Activated CD4-positive, alpha-beta memory T cell treated with anti-CD3 and anti-CD28 coated beads for 36 hours (primary cell): Measurements from ENCODE around the gene TSHZ2. TPM values are rescaled to one million over a fixed set of nuclear protein-coding genes. Genes with fewer than 3 reads are reported as not detected.

ENCODE experiments used
- CTCF ChIA-PET: fragments of 350-600 bp; sonication (Branson Sonifier 250); formaldehyde crosslinking; loops from one replicate; lab custom pipeline; 2021; ENCODE audit warnings: antibody characterized with exemption, inconsistent platforms; lab: Charles Lee
- POLR2A ChIA-PET: fragments of 350-600 bp; sonication (Branson Sonifier 250); formaldehyde crosslinking; loops from one replicate; lab custom pipeline; 2021; ENCODE audit warnings: antibody characterized with exemption; lab: Charles Lee
- DNase-seq: peaks from one replicate; pipeline ENCODE4 v3.0.0-alpha.2; 2020
- H3K27ac Mint-ChIP-seq: one replicate; pipeline ENCODE4 v1.8.0; 2021; ENCODE audit warnings: mixed read lengths
- H3K27me3 Mint-ChIP-seq: one replicate; pipeline ENCODE4 v1.8.0; 2021; ENCODE audit warnings: mixed read lengths
- H3K36me3 Mint-ChIP-seq: one replicate; pipeline ENCODE4 v1.8.0; 2021; ENCODE audit warnings: mixed read lengths
- H3K4me1 Mint-ChIP-seq: one replicate; pipeline ENCODE4 v1.8.0; 2021; ENCODE audit warnings: low read depth, mixed read lengths
- H3K4me3 Mint-ChIP-seq: one replicate; pipeline ENCODE4 v1.8.0; 2021; ENCODE audit warnings: mild to moderate bottlenecking, mixed read lengths
- H3K9me3 Mint-ChIP-seq: one replicate; pipeline ENCODE4 v1.8.0; 2021; ENCODE audit warnings: mixed read lengths
- intact Hi-C: fragments of 100-400 bp; cut with micrococcal nuclease; formaldehyde crosslinking; loops from one replicate; pipeline ENCODE4 v1.15.1; 2023
- total RNA-seq, 2 experiments: library from RNA; stranded (reverse); gene quantifications; one replicate each; pipeline ENCODE4 v1.2.3, GENCODE V29; 2021

Gene TSHZ2
- total RNA-seq, 2 experiments from 2014 or later, result 28.9 to 36.0 TPM

GRCh38 chr20:53487461-53488200 lies 515.5 kb downstream of the TSHZ2 start:
- no peak overlapping the region for H3K27ac Mint-ChIP-seq
- H3K4me3 Mint-ChIP-seq, result no peak overlapping the region
- H3K9me3 Mint-ChIP-seq, result peaks cover 4% of the 10 kb centered on the region
- H3K36me3 Mint-ChIP-seq, result peaks cover 2% of the 10 kb centered on the region
- intact Hi-C loops, result no loop called here
- ChIA-PET CTCF (no interaction called here), POLR2A (no interaction called here)
- H3K4me1 Mint-ChIP-seq, result peaks cover 23% of the 10 kb centered on the region
- no peaks in the 10 kb centered on the region for H3K27me3 Mint-ChIP-seq
- no peak for DNase-seq

GRCh38 chr20:53488775-53489272 lies 516.7 kb downstream of the TSHZ2 start:
- no peak overlapping the region for H3K4me3 Mint-ChIP-seq
- H3K27me3 Mint-ChIP-seq, result no peaks in the 10 kb centered on the region
- H3K36me3 Mint-ChIP-seq, result peaks cover 2% of the 10 kb centered on the region
- DNase-seq, result no peak
- ChIA-PET POLR2A (no interaction called here), CTCF (no interaction called here)
- intact Hi-C loops, result no loop called here
- H3K27ac Mint-ChIP-seq, result no peak overlapping the region
- H3K9me3 Mint-ChIP-seq, result peaks cover 2% of the 10 kb centered on the region
- H3K4me1 Mint-ChIP-seq, result peaks cover 23% of the 10 kb centered on the region

- H3K9me3 Mint-ChIP-seq, result no peaks in the 10 kb centered on the region
- no peak overlapping the region for H3K27ac Mint-ChIP-seq
- H3K36me3 Mint-ChIP-seq, result peaks cover 2% of the 10 kb centered on the region
- no peak overlapping the region for H3K4me3 Mint-ChIP-seq
- ChIA-PET CTCF (no interaction called here), POLR2A (no interaction called here)
- intact Hi-C loops, result no loop called here
- no peaks in the 10 kb centered on the region for H3K27me3 Mint-ChIP-seq
- no peak for DNase-seq
- H3K4me1 Mint-ChIP-seq, result peaks cover 23% of the 10 kb centered on the region
These were observed 517.4 kb downstream of the TSHZ2 start for GRCh38 chr20:53489528-53489927.

- CTCF ChIA-PET, result interaction anchor here (1.5 kb wide), 1 partner anchor 57 kb away, joined by 5 read pairs; no protein-coding TSS in a partner anchor
- DNase-seq, result no peak
- Mint-ChIP-seq H3K4me3 (no peak overlapping the region), H3K36me3 (peaks cover 2% of the 10 kb centered on the region), H3K27ac (no peak overlapping the region), H3K27me3 (peaks cover under 1% of the 10 kb centered on the region), H3K9me3 (no peaks in the 10 kb centered on the region), H3K4me1 (peaks cover 23% of the 10 kb centered on the region)
- intact Hi-C loops, result no loop called here
- POLR2A ChIA-PET, result no interaction called here
These were observed 518.5 kb downstream of the TSHZ2 start for GRCh38 chr20:53490620-53491019.

GRCh38 chr20:53491462-53491861 lies 519.3 kb downstream of the TSHZ2 start:
- POLR2A ChIA-PET, result no interaction called here
- intact Hi-C loops, result no loop called here
- Mint-ChIP-seq H3K4me3 (no peak overlapping the region), H3K9me3 (no peaks in the 10 kb centered on the region), H3K27me3 (peaks cover 3% of the 10 kb centered on the region), H3K36me3 (peaks cover 2% of the 10 kb centered on the region), H3K4me1 (peaks cover 23% of the 10 kb centered on the region), H3K27ac (no peak overlapping the region)
- CTCF ChIA-PET, result interaction anchor here (1.5 kb wide), 1 partner anchor 56 kb away, joined by 5 read pairs; no protein-coding TSS in a partner anchor
- DNase-seq, result no peak

- peaks cover 23% of the 10 kb centered on the region for H3K4me1 Mint-ChIP-seq
- peaks cover 3% of the 10 kb centered on the region for H3K9me3 Mint-ChIP-seq
- H3K27me3 Mint-ChIP-seq, result peaks cover 5% of the 10 kb centered on the region
- H3K4me3 Mint-ChIP-seq, result no peak overlapping the region
- H3K36me3 Mint-ChIP-seq, result peaks cover 1% of the 10 kb centered on the region
- no peak for DNase-seq
- no peak overlapping the region for H3K27ac Mint-ChIP-seq
- intact Hi-C loops, result no loop called here
- ChIA-PET POLR2A (no interaction called here), CTCF (interaction anchor here (1.5 kb wide), 1 partner anchor 55 kb away, joined by 5 read pairs; no protein-coding TSS in a partner anchor)
These were observed 520.1 kb downstream of the TSHZ2 start for GRCh38 chr20:53492212-53492611.

GRCh38 chr20:53493311-53493857 lies 521.2 kb downstream of the TSHZ2 start:
- DNase-seq, result no peak
- Mint-ChIP-seq H3K4me3 (no peak overlapping the region), H3K27ac (no peak overlapping the region), H3K9me3 (peaks cover 5% of the 10 kb centered on the region), H3K36me3 (no peaks in the 10 kb centered on the region), H3K27me3 (peaks cover 8% of the 10 kb centered on the region), H3K4me1 (peaks cover 23% of the 10 kb centered on the region)
- CTCF ChIA-PET, result no interaction called here
- POLR2A ChIA-PET, result no interaction called here
- intact Hi-C loops, result no loop called here

- no peak overlapping the region for H3K27ac Mint-ChIP-seq
- H3K4me1 Mint-ChIP-seq, result peaks cover 23% of the 10 kb centered on the region
- peaks cover 5% of the 10 kb centered on the region for H3K9me3 Mint-ChIP-seq
- H3K4me3 Mint-ChIP-seq, result no peak overlapping the region
- ChIA-PET POLR2A (no interaction called here), CTCF (no interaction called here)
- intact Hi-C loops, result no loop called here
- H3K27me3 Mint-ChIP-seq, result peaks cover 8% of the 10 kb centered on the region
- H3K36me3 Mint-ChIP-seq, result no peaks in the 10 kb centered on the region
- DNase-seq, result no peak
These were observed 522.6 kb downstream of the TSHZ2 start for GRCh38 chr20:53494753-53495152.

GRCh38 chr20:53495398-53496092 lies 523.4 kb downstream of the TSHZ2 start:
- intact Hi-C loops, result no loop called here
- no peaks in the 10 kb centered on the region for H3K36me3 Mint-ChIP-seq
- H3K4me1 Mint-ChIP-seq, result peaks cover 19% of the 10 kb centered on the region
- ChIA-PET CTCF (no interaction called here), POLR2A (no interaction called here)
- peak; percentile 12 for DNase-seq
- peaks cover 5% of the 10 kb centered on the region for H3K9me3 Mint-ChIP-seq
- H3K27ac Mint-ChIP-seq, result no peak overlapping the region
- peaks cover 8% of the 10 kb centered on the region for H3K27me3 Mint-ChIP-seq
- no peak overlapping the region for H3K4me3 Mint-ChIP-seq

- peaks cover 8% of the 10 kb centered on the region for H3K27me3 Mint-ChIP-seq
- no peak for DNase-seq
- ChIA-PET CTCF (interaction anchor here (1.2 kb wide), 1 partner anchor 1392 kb away, joined by 4 read pairs; no protein-coding TSS in a partner anchor), POLR2A (no interaction called here)
- intact Hi-C loops, result no loop called here
- peaks cover 5% of the 10 kb centered on the region for H3K9me3 Mint-ChIP-seq
- H3K4me1 Mint-ChIP-seq, result peaks cover 2% of the 10 kb centered on the region
- no peak overlapping the region for H3K4me3 Mint-ChIP-seq
- H3K27ac Mint-ChIP-seq, result no peak overlapping the region
- no peaks in the 10 kb centered on the region for H3K36me3 Mint-ChIP-seq
These were observed 525.1 kb downstream of the TSHZ2 start for GRCh38 chr20:53497246-53497645.

- no peaks in the 10 kb centered on the region for H3K36me3 Mint-ChIP-seq
- H3K27me3 Mint-ChIP-seq, result peaks cover 9% of the 10 kb centered on the region
- no peak overlapping the region for H3K4me3 Mint-ChIP-seq
- ChIA-PET CTCF (no interaction called here), POLR2A (no interaction called here)
- no peaks in the 10 kb centered on the region for H3K4me1 Mint-ChIP-seq
- H3K27ac Mint-ChIP-seq, result no peak overlapping the region
- H3K9me3 Mint-ChIP-seq, result peaks cover 5% of the 10 kb centered on the region
- intact Hi-C loops, result no loop called here
- DNase-seq, result no peak
These were observed 526.2 kb downstream of the TSHZ2 start for GRCh38 chr20:53498341-53498740.

GRCh38 chr20:53500651-53501050 lies 528.5 kb downstream of the TSHZ2 start:
- POLR2A ChIA-PET, result no interaction called here
- Mint-ChIP-seq H3K27me3 (peaks cover 9% of the 10 kb centered on the region), H3K9me3 (peaks cover 7% of the 10 kb centered on the region)

More at GRCh38 chr20:53500651-53501050, 528.5 kb downstream of the TSHZ2 start:
- H3K27ac Mint-ChIP-seq, result no peak overlapping the region
- H3K36me3 Mint-ChIP-seq, result no peaks in the 10 kb centered on the region
- CTCF ChIA-PET, result no interaction called here
- no peak overlapping the region for H3K4me3 Mint-ChIP-seq
- intact Hi-C loops, result no loop called here
- DNase-seq, result no peak
- H3K4me1 Mint-ChIP-seq, result no peaks in the 10 kb centered on the region
